Measurements from ENCODE around the gene RHOA. TPM values are rescaled to one million over a fixed set of nuclear protein-coding genes. Genes with fewer than 3 reads are reported as not detected.

The RHOA gene
- total RNA-seq, 3 donors from 2014 or later = 314 to 686 (median 317) TPM

DNA sequence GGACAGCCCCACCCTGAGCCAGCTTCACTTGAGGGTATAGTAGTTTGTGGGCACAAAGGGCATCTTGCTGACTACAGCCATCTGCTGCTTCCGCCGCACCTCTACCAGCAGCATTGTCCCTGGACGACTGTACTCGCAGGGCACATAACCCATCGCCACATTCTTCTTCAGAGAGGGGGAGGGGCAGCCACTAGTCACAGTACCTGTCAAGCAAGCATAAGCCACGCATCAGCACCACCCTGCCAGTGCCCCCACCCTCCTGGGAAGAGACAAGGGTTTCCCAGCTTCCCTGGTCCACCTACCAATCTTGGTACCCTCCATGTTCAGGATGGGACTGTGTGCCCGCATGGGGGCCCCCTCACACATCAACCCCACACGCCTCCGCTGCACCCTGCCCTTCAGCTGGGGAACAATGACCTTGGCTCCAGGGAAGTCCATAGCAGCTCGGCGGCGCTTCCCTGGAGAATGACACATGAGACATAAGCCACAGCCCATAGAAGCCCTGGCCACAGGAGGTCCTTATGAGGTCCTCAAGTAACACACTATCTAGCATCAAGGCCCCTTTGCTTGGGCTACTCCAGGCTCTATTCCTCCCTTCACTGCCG, 5.8 kb upstream of the RHOA start:
- no peaks in the 10 kb centered on the region for H3K36me3 ChIP-seq
- no peaks in the 10 kb centered on the region for H3K9me3 ChIP-seq
- no peak for DNase-seq (ENCODE audit: low spot score in 2 of 2)
- H3K27me3 ChIP-seq = no peaks in the 10 kb centered on the region
- TF ChIP-seq CTCF (IDR thresholded peaks at IDR 0.05) (no peak), POLR2AphosphoS5 (IDR thresholded peaks at IDR 0.05) (no peak), POLR2A (IDR thresholded peaks at IDR 0.05) (no peak)
- no peak overlapping the region for H3K27ac ChIP-seq
- H3K4me1 ChIP-seq = peaks cover 4 to 9% of the 10 kb centered on the region in 2 donors
- H3K4me3 ChIP-seq = no peak overlapping the region
- intact Hi-C loops (cut with DNase I; ENCODE audit: low total_unique reads) = no loop called here

DNA sequence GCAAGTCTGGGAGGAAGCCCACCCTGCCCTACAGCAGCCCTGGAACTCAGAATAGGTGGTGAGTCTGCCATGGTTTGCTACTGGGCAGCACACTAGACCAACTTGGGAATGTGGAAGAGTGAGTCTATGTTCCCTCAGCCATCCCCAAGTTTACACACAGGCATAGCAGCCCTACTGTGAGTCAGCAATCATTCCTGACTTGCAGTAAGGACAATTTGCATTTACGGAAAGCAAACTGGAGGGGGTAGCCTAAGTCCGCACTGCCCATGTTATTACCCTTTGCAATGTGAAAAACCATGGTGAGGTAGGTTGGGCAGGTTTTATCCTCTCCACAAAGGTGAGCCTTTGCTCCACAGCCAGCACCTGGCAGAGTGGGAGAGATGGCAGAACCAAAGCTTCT, 5.1 kb upstream of the RHOA start:
- Histone ChIP-seq H3K4me3 (no peak overlapping the region), H3K27ac (peak overlapping the region; percentile 17 to 58), H3K4me1 (peaks cover 4 to 9% of the 10 kb centered on the region in 2 donors), H3K36me3 (no peaks in the 10 kb centered on the region), H3K27me3 (no peaks in the 10 kb centered on the region), H3K9me3 (no peaks in the 10 kb centered on the region)
- TF ChIP-seq POLR2AphosphoS5 (IDR thresholded peaks at IDR 0.05) (no peak), POLR2A (IDR thresholded peaks at IDR 0.05) (no peak), CTCF (IDR thresholded peaks at IDR 0.05) (no peak)
- intact Hi-C loops (cut with DNase I; ENCODE audit: low total_unique reads) = no loop called here
- no peak for DNase-seq (ENCODE audit: low spot score in 2 of 2)

- no peak for DNase-seq (ENCODE audit: low spot score in 2 of 2)
- intact Hi-C loops (cut with DNase I; ENCODE audit: low total_unique reads) = no loop called here
- Histone ChIP-seq H3K27me3 (no peaks in the 10 kb centered on the region), H3K4me1 (peaks cover 4 to 9% of the 10 kb centered on the region in 2 donors), H3K27ac (peak overlapping the region; percentile 26 to 58), H3K4me3 (no peak overlapping the region), H3K36me3 (no peaks in the 10 kb centered on the region), H3K9me3 (no peaks in the 10 kb centered on the region)
- TF ChIP-seq POLR2A (IDR thresholded peaks at IDR 0.05) (no peak), CTCF (IDR thresholded peaks at IDR 0.05) (no peak), POLR2AphosphoS5 (IDR thresholded peaks at IDR 0.05) (no peak)
Observed at GRCh38 chr3:49415931-49416601, 4.3 kb upstream of the RHOA start.

- peak overlapping the region; percentile 5 to 25 for H3K27ac ChIP-seq
- no peaks in the 10 kb centered on the region for H3K9me3 ChIP-seq
- no peaks in the 10 kb centered on the region for H3K36me3 ChIP-seq
- no peak for DNase-seq (ENCODE audit: low spot score in 2 of 2)
- no peak overlapping the region for H3K4me3 ChIP-seq
- intact Hi-C loops (cut with DNase I; ENCODE audit: low total_unique reads) = no loop called here
- no peak for TF ChIP-seq POLR2A (IDR thresholded peaks at IDR 0.05)
- no peak for TF ChIP-seq POLR2AphosphoS5 (IDR thresholded peaks at IDR 0.05)
- TF ChIP-seq CTCF (IDR thresholded peaks at IDR 0.05) = no peak
- no peaks in the 10 kb centered on the region for H3K27me3 ChIP-seq
- H3K4me1 ChIP-seq = peaks cover 7 to 12% of the 10 kb centered on the region in 2 donors
Observed at GRCh38 chr3:49414753-49415152, 3.0 kb upstream of the RHOA start.

DNA sequence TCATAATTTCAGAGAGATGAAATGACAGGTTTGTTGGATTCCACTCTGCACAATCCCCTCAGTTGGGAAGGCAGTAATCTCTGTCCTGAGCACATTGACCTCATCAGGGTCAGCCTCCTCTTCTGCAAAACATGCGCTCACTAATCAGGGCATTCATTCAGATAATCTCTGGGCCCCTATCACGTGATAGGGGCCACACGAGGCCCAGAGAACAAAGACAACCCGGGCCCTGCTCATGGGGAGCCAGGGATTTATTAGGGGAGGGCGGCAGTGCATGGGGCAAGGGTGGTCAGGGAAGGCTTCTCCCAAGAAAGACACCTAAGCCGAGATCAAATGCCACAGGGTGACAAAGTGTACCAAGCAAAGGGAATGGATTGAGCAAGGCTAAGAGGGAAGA, 1.6 kb upstream of the RHOA start:
- Histone ChIP-seq H3K4me3 (peak overlapping the region; percentile 90 to 98 (median 92)), H3K27ac (peak overlapping the region; percentile 99), H3K4me1 (peaks cover 7 to 17% of the 10 kb centered on the region in 2 donors), H3K36me3 (no peaks in the 10 kb centered on the region), H3K9me3 (no peaks in the 10 kb centered on the region), H3K27me3 (no peaks in the 10 kb centered on the region)
- DNase-seq (ENCODE audit: low spot score in 2 of 2) = no peak
- no peak for TF ChIP-seq POLR2A (IDR thresholded peaks at IDR 0.05)
- TF ChIP-seq CTCF (IDR thresholded peaks at IDR 0.05) = no peak
- no peak for TF ChIP-seq POLR2AphosphoS5 (IDR thresholded peaks at IDR 0.05)
- intact Hi-C loops (cut with DNase I; ENCODE audit: low total_unique reads) = no loop called here

Data from breast epithelium (tissue), 4 donors.